HG03039 (cell line): ENCODE results near the gene SRRM2.

Experiments used
- ATAC-seq: cut with Tn5 transposase; IDR thresholded peaks from one replicate; pipeline ENCODE4 v1.9.1; 2021; ENCODE audit warnings: mild to moderate bottlenecking, moderate library complexity; ENCODE audit not compliant: unreplicated experiment

Gene SRRM2

DNA sequence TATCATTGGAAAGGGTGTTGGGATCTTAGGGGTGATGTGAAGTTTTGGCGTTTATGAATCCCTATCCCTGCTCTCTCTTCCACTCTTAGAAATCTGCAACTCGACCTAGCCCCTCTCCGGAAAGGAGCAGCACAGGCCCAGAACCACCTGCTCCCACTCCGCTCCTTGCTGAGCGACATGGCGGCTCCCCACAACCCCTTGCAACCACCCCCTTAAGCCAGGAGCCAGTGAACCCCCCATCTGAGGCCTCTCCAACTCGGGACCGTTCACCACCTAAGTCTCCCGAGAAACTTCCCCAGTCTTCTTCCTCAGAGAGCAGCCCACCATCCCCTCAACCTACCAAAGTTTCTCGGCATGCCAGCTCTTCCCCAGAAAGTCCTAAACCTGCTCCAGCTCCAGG is 9.0 kb downstream of the SRRM2 start:
- no peak for ATAC-seq

DNA sequence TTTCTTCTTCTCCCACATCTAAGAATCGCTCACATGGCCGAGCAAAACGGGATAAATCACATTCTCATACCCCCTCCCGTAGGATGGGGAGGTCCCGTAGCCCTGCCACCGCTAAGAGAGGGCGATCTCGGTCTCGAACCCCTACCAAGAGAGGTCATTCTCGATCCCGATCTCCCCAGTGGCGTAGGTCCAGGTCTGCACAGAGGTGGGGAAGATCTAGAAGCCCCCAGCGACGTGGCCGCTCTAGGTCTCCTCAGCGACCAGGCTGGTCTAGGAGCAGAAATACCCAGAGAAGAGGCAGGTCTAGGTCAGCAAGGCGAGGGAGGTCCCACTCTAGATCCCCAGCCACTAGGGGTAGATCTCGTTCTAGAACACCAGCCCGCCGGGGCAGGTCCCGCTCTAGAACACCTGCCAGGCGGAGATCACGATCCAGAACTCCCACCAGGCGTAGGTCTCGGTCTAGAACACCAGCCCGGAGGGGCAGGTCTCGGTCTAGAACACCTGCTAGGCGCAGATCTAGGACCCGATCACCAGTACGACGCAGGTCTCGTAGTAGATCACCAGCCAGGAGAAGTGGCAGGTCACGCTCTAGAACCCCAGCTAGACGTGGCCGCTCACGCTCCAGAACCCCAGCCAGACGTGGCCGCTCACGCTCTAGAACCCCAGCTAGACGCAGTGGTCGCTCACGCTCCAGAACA is 9.6 kb downstream of the SRRM2 start:
- ATAC-seq: no peak

DNA sequence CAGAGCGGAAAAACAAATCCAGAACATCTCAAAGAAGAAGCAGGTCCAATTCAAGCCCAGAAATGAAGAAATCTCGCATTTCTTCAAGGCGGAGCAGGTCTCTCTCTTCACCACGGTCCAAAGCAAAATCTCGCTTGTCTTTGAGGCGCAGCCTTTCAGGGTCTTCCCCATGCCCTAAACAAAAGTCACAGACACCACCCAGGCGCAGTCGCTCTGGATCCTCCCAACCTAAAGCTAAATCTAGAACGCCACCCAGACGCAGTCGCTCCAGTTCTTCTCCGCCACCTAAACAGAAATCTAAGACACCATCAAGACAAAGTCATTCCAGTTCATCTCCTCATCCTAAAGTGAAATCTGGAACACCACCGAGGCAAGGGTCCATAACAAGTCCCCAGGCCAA is 10.3 kb downstream of the SRRM2 start:
- ATAC-seq: no peak

DNA sequence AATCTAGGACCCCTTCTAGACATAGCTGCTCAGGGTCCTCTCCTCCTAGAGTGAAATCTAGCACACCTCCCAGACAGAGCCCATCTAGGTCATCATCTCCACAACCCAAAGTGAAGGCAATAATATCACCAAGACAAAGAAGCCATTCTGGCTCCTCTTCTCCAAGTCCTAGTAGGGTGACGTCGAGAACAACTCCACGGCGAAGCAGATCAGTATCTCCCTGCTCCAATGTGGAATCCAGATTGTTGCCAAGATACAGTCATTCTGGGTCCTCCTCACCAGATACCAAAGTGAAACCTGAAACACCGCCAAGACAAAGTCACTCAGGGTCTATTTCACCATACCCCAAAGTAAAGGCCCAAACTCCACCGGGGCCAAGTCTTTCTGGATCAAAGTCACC is 10.7 kb downstream of the SRRM2 start:
- ATAC-seq: no peak

DNA sequence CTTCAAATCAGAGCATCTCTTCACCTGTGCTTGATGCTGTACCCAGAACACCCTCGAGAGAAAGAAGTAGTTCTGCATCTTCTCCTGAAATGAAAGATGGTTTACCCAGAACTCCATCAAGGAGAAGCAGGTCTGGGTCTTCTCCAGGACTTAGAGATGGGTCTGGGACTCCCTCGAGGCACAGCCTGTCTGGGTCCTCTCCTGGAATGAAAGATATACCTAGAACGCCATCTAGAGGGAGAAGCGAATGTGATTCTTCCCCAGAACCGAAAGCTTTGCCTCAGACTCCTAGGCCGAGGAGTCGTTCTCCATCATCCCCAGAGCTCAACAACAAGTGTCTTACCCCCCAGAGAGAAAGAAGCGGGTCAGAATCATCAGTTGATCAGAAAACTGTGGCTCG is 12.3 kb downstream of the SRRM2 start:
- no peak for ATAC-seq

DNA sequence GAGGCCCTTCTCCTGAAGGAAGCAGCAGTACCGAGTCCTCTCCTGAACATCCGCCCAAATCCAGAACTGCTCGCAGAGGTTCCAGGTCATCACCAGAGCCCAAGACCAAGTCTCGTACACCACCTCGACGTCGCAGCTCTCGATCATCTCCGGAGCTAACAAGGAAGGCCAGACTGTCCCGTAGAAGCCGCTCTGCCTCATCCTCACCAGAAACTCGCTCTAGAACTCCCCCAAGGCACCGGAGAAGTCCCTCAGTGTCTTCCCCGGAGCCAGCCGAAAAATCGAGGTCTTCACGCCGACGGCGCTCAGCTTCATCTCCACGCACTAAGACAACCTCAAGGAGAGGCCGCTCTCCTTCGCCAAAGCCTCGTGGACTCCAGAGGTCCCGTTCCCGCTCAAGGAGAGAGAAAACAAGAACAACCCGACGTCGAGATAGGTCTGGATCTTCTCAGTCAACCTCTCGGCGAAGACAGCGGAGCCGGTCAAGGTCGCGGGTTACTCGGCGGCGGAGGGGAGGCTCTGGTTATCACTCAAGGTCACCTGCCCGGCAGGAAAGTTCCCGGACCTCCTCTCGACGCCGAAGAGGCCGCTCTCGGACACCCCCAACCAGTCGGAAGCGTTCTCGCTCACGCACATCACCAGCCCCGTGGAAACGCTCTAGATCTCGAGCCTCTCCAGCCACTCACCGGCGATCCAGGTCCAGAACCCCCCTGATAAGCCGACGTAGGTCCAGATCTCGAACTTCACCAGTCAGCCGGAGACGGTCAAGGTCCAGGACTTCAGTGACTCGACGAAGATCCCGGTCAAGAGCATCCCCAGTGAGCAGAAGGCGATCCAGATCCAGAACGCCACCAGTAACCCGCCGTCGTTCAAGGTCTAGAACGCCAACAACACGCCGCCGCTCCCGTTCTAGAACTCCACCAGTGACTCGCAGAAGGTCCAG is 13.3 kb downstream of the SRRM2 start:
- ATAC-seq: no peak

DNA sequence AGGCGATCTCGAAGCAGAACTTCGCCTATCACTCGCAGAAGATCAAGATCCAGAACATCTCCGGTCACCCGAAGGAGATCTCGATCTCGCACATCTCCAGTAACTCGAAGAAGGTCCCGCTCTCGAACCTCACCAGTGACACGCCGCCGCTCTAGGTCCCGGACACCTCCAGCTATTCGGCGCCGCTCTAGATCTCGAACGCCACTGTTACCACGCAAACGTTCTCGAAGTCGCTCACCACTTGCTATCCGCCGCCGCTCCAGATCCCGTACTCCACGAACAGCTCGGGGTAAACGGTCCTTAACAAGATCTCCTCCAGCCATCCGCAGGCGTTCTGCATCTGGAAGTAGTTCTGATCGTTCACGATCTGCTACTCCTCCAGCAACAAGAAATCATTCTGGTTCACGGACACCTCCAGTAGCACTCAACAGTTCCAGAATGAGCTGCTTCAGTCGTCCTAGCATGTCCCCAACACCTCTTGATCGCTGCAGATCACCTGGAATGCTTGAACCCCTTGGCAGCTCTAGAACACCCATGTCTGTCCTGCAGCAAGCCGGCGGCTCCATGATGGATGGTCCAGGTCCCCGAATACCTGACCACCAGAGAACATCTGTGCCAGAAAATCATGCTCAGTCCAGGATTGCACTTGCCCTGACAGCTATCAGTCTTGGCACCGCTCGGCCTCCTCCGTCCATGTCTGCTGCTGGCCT is 14.1 kb downstream of the SRRM2 start:
- no peak for ATAC-seq

DNA sequence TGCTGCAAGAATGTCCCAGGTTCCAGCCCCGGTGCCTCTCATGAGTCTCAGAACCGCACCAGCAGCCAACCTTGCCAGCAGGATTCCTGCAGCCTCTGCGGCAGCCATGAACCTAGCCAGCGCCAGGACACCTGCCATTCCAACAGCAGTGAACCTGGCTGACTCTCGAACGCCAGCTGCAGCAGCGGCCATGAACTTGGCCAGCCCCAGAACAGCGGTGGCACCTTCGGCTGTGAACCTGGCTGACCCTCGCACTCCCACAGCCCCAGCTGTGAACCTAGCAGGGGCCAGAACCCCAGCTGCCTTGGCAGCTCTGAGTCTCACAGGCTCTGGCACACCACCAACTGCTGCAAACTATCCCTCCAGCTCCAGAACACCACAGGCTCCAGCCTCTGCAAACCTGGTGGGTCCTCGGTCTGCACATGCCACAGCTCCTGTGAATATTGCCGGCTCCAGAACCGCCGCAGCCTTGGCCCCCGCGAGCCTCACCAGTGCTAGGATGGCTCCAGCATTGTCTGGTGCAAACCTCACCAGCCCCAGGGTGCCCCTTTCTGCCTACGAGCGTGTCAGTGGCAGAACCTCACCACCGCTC is 14.8 kb downstream of the SRRM2 start:
- ATAC-seq: no peak

DNA sequence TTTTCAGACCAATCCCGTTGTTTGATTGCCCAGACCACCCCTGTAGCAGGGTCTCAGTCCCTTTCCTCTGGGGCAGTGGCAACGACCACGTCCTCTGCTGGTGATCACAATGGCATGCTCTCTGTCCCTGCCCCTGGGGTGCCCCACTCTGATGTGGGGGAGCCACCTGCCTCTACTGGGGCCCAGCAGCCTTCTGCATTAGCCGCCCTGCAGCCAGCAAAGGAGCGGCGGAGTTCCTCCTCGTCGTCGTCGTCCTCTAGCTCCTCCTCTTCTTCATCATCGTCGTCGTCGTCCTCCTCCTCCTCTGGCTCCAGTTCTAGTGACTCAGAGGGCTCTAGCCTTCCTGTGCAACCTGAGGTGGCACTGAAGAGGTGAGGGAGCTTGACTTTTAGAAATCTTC is 15.5 kb downstream of the SRRM2 start:
- ATAC-seq: no peak

DNA sequence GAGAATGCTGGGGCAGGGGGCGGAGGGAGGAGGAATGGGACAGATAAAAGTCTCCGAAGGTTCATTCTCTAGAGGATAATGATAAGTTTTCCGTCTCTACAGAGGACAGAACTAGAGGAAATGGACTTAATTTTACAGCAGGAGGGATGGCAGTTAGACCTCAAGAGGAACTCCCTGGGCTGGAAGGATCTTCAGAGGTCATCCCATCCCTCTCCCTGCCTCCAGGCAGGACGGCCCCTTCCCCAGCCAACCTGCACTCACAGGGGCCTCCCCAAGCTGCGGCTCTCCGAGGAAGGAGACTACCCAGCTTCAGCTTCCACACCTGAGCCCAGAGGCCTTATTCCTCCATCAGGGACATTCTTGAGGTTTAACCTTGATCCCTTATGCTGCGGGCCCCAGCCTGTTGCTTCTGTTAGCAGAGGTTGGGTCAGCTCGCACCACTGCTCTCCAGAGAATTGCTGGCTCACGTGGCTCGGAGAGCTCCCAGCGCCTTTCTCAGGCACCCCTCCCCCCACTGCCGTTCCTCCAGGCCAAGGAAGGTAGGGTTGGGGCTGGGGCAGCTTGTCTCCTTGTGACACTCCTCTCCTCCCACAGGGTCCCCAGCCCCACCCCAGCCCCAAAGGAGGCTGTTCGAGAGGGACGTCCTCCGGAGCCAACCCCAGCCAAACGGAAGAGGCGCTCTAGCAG is 16.1 kb downstream of the SRRM2 start:
- no peak for ATAC-seq

DNA sequence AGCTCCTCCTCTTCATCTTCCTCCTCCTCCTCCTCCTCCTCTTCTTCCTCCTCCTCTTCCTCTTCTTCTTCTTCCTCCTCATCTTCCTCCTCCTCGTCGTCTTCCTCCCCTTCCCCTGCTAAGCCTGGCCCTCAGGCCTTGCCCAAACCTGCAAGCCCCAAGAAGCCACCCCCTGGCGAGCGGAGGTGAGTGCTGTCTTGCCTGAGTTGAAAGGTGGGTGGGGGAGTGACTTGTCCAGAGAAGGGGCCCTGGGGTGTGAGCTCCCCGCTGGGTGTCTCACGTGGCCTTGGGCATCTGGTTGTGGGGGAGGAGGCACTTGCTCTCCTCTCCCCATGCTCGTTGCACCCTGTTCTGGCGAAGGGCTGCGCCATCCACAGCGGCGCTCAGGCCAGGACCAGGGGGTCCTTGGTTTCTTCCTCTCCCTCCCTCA is 16.7 kb downstream of the SRRM2 start:
- ATAC-seq: no peak

DNA sequence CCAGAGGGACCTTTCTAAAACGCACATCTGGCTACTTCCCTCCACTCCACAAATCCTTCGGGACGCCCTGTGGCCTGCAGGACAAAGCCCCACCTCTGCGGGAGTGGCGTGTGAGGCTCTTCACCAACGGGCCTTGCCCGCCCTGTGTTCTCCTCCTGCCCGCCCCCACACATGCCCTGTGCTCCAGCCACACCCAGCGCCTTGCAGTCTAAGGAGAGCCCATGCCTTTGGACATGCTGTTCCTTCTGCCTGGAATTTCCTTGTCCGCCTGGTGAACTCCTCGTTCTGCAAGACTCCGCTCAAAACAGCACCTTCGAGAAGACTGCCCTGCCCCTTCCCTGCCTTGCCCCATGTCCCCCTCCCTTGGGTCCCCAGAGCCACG is 17.2 kb downstream of the SRRM2 start:
- no peak for ATAC-seq

DNA sequence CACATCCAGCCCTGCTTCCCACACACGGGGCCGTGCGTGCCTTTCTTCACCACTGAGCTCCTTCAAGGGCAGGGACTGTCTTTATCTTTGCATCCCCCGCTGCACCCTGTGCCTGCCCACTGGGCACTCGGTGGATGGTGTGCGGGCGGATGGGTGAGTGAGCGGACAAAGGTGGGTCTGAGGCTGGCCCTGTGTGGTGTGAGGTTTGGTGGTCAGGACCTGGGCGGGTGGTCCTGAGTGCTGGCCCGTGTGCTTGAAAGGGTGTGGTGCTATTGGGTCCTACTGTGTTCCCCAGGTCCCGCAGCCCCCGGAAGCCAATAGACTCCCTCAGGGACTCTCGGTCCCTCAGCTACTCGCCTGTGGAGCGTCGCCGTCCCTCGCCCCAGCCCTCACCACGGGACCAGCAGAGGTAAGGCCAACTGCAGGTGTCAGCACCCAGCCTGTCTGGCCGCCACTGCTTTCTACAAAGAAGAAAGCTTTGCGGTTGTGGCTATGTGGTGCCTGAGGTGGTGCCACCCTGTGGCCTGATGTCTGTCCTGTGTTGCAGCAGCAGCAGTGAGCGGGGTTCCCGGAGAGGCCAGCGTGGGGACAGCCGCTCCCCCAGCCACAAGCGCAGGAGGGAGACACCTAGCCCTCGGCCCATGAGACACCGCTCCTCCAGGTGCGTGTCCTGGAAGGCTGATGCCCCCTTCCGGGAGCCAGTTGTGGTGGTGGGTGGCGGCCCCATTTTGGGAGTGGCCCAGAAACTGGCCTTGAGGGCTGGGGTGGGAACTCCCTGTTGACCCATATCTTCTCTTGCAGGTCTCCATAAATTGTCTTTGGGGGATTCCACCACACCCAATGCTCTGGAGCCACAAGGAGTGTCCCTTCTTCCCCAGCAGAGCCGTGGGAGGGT is 17.9 kb downstream of the SRRM2 start:
- no peak for ATAC-seq

DNA sequence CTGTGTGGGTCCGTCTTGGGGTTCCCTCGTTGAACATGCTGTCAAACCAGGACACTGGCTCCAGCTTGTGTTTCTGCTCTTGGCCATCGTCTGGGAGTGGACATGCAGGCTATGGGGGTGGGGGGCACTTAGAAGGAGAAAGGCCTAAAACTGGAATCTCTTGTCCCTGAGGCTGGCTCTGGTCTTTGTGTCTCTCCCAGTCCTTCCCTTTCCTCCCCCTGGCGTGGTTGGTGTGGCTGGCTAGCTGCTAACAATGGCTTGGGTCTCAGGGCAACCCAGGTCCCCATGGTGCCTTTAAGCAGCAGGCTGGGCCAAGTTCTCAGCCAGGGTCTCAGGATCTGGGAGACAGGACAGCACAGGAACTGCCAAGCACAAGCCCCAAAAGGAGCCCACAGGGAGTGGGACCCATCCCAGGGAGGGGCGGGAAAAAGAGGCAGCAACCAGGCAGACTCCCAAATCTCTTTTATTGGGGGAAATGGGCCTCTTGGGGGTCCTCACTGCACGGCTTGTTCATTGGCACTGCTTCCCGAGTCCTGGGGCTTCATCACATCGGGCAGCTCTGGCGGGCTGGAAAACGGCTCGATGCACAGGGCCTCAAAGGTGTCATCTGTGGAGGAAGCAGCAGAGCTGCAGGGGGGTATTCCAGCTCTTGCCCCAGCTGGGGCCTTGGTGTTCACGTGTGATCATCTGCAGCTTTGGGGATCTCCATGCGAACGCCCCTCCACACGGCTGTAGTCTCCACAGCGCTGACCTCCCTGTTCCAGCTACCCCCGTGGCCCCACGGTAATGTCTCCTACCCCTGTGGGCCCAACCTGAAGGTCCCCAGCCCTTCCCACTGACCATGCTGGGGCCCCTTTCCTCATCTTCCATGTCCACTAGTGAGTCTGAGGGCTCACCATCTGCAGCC is 19.3 kb downstream of the SRRM2 start:
- ATAC-seq: no peak

DNA sequence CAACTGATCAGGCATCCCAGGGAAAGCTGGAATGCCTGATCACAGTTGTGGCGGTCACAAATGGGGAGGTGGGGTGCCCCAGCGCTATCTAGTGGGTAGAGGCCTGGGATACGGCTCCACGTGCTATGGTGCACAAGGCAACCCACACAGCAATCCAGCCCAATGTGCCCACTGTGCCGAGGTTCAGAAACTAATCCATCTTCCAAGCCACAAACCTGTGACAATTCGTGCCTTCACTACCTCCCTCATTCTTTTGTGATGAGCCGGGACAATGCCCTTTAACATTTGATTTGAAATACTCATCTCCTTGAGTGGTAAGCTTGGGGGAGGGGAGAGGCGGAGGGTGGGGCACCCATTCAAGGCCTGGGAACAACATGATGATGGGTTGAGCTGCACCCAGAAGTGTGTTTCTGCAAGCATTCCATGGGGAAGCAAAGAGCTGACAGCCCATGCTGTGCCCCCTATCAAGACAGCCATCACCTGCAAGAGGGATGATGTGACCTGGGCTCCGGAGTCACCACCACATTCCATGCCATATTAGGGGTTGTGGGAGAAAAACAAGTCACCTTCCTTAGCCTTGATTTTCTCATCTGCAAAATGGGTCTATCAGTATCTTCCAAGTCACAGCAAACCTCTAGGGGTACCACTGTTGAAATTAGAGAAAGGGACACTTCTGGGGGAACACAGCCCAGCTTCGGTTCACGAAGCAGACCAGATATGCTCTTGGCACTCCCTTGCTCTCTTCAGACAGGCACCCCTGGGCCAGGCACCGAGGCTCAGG is 20.9 kb downstream of the SRRM2 start:
- ATAC-seq: no peak

DNA sequence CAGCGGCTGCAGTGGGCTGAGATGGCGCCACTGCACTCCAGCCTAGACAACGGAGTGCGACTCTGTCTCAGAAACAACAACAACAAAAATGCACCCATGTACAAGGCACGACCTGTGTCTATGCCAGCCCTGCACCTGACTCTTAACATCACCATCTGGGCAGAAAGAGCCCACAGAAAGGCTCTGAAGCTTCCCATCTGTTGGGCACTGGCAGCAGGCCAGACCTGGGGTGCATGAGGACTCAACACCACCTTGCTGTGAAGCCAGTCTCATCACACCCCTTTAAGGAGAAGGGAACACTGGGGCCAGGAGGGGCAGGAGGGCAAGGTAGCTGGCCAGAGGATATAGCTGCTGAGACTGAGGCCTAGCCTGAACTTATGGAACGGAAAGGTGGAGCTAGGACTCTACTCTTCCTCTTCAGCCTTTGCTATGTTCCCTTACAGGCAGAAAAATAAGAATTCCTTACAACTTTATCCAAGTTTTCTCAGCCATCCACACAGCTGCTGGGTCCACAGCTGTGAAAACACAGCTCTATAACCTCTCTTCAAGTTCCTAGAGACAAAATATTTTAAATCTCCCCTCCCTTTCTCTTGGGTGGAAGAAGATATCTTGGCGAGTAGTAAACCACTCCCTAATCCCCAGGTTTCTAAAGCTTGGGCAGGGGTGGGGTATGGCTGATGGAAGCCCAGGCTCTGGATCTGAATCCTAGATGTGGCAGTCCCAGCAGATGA is 21.9 kb downstream of the SRRM2 start:
- no peak for ATAC-seq

DNA sequence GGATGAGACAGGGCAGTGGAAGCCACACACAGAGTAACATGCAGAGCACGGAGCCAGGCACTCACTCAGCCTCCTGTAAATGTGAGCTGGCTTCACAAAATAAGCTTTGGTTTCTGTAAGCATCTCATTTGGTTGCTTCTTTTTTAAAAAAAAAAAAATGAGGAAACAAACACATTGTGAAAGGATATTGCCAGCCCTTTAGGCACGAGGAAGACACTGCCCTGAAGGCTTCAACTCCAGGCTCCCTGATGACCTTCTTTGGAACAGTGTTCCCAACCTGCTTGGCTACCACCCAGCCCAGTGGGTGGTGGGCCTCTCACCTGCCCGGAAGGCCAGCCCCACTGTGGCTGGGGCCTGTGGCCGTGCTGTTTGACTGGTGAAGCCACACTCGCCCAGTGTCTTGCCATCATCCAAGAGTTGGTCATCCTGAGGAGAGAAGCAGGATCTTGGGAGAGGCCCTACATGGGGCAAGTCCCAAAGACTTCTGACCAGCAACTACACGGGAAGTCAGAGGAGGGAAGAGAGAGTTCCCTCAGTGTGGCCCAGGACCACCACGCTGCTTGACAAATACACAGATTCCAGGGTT is 22.8 kb downstream of the SRRM2 start:
- no peak for ATAC-seq
